HepG2 (cell line): ENCODE results near the gene TBC1D1. TPM values are rescaled to one million over a fixed set of nuclear protein-coding genes. Genes with fewer than 3 reads are reported as not detected.
A peak's percentile ranks its signal among the peaks of the same experiment; 100 is the strongest.

ENCODE experiments used
- ATF5 ChIP-seq: sonication (generic); formaldehyde crosslinking; IDR thresholded peaks from 2 replicates; pipeline ENCODE4 v1.4.0; 2020; ENCODE audit warnings: mild to moderate bottlenecking, low read depth, missing genetic modification reagents
- ELF1 ChIP-seq: sonication (generic); formaldehyde crosslinking; IDR thresholded peaks from 2 replicates; pipeline ENCODE4 v1.4.0; 2020; ENCODE audit warnings: missing genetic modification reagents
- FOXA3 ChIP-seq: IDR thresholded peaks from 2 replicates; pipeline ENCODE4 v1.6.1; 2016; ENCODE audit warnings: missing genetic modification reagents, missing compliant biosample characterization
- GABPA ChIP-seq, 2 experiments: IDR thresholded peaks; 2 replicates each; pipeline ENCODE4 v1.6.1; 2011 to 2016; ENCODE audit warnings: low read depth in 2 of 2, low read length in 1 of 2, missing biosample characterization in 1 of 2, missing genetic modification characterization in 1 of 2
- HNRNPH1 ChIP-seq: fragments of 200-400 bp; formaldehyde crosslinking; optimal IDR thresholded peaks from 2 replicates; pipeline ENCODE3; 2017; ENCODE audit warnings: mild to moderate bottlenecking, low read depth, low read length
- HNRNPLL ChIP-seq: fragments of 200-400 bp; formaldehyde crosslinking; IDR thresholded peaks from 2 replicates; pipeline ENCODE4 v1.6.1; 2017; ENCODE audit warnings: mild to moderate bottlenecking, low read depth, low read length; ENCODE audit not compliant: poor library complexity, severe bottlenecking
- JUND ChIP-seq: sonication (generic); formaldehyde crosslinking; IDR thresholded peaks from 2 replicates; pipeline ENCODE4 v1.8.0; 2022; ENCODE audit warnings: mild to moderate bottlenecking, missing genetic modification reagents
- KDM2A ChIP-seq: sonication (generic); formaldehyde crosslinking; IDR thresholded peaks from 2 replicates; pipeline ENCODE4 v1.4.0; 2020; ENCODE audit warnings: low read depth, missing genetic modification reagents, borderline replicate concordance
- KLF12 ChIP-seq: sonication (generic); formaldehyde crosslinking; IDR thresholded peaks from 2 replicates; pipeline ENCODE4 v1.4.0; 2020; ENCODE audit warnings: missing genetic modification reagents, borderline replicate concordance
- MTF2 ChIP-seq: sonication (generic); formaldehyde crosslinking; IDR thresholded peaks from 2 replicates; pipeline ENCODE4 v1.5.0; 2020; ENCODE audit warnings: missing genetic modification reagents, borderline replicate concordance
- NONO ChIP-seq, 2 experiments: fragments of 450-650 bp in 1 of 2; sonication (generic) in 1 of 2; formaldehyde crosslinking in 1 of 2; IDR thresholded peaks in 1 of 2; conservative IDR thresholded peaks in 1 of 2; 2 replicates each; pipeline versions ENCODE4 v1.6.1 to v1.8.0; 2017 to 2022; ENCODE audit warnings: mild to moderate bottlenecking in 1 of 2, missing genetic modification reagents in 1 of 2, moderate library complexity in 1 of 2
- PPARG ChIP-seq: conservative IDR thresholded peaks from 2 replicates; pipeline ENCODE4 v1.6.1; 2016; ENCODE audit warnings: missing biosample characterization, missing genetic modification reagents
- PTBP1 ChIP-seq: fragments of 200-400 bp; formaldehyde crosslinking; IDR thresholded peaks from 2 replicates; pipeline ENCODE4 v1.6.1; 2018; ENCODE audit warnings: low read length, low read depth; ENCODE audit not compliant: poor library complexity, severe bottlenecking
- RAD21 ChIP-seq: fragments of 450-650 bp; formaldehyde crosslinking; IDR thresholded peaks from 2 replicates; pipeline ENCODE4 v1.5.0; 2020; ENCODE audit warnings: mild to moderate bottlenecking
- RBFOX2 ChIP-seq: fragments of 200-400 bp; formaldehyde crosslinking; IDR thresholded peaks from 2 replicates; pipeline ENCODE4 v1.6.1; 2017; ENCODE audit warnings: low read depth, mild to moderate bottlenecking, low read length
- RBM39 ChIP-seq: fragments of 200-400 bp; formaldehyde crosslinking; IDR thresholded peaks from one replicate; pipeline ENCODE4 v1.6.1; 2018; ENCODE audit warnings: antibody characterized with exemption, mild to moderate bottlenecking, low read depth, low read length; ENCODE audit not compliant: poor library complexity, severe bottlenecking
- SCMH1 ChIP-seq: sonication (generic); formaldehyde crosslinking; IDR thresholded peaks from 2 replicates; pipeline ENCODE4 v1.9.0; 2021; ENCODE audit warnings: missing genetic modification reagents, mild to moderate bottlenecking, borderline replicate concordance
- SRF ChIP-seq: IDR thresholded peaks from 2 replicates; pipeline ENCODE4 v1.6.1; 2011; ENCODE audit warnings: mild to moderate bottlenecking, low read depth, low read length, moderate library complexity
- TOE1 ChIP-seq: sonication (generic); formaldehyde crosslinking; IDR thresholded peaks from 2 replicates; pipeline ENCODE4 v1.4.0; 2020; ENCODE audit warnings: mild to moderate bottlenecking, missing genetic modification reagents
- U2AF2 ChIP-seq: fragments of 200-400 bp; formaldehyde crosslinking; IDR thresholded peaks from 2 replicates; pipeline ENCODE4 v1.6.1; 2017; ENCODE audit warnings: low read depth, mild to moderate bottlenecking, low read length
- YEATS4 ChIP-seq: sonication (generic); formaldehyde crosslinking; IDR thresholded peaks from 2 replicates; pipeline ENCODE4 v1.4.0; 2020; ENCODE audit warnings: missing genetic modification reagents, borderline replicate concordance
- ZBTB21 ChIP-seq: sonication (generic); formaldehyde crosslinking; IDR thresholded peaks from 2 replicates; pipeline ENCODE4 v1.4.0; 2020; ENCODE audit warnings: missing genetic modification reagents
- ZNF160 ChIP-seq: sonication (generic); formaldehyde crosslinking; IDR thresholded peaks from 2 replicates; pipeline ENCODE4 v1.8.0; 2022; ENCODE audit warnings: mild to moderate bottlenecking, inconsistent platforms, missing genetic modification reagents
- ZNF296 ChIP-seq: sonication (generic); formaldehyde crosslinking; conservative IDR thresholded peaks from 2 replicates; pipeline ENCODE4 v1.5.0; 2020; ENCODE audit warnings: mild to moderate bottlenecking, missing genetic modification reagents
- ZNF546 ChIP-seq: sonication (generic); formaldehyde crosslinking; conservative IDR thresholded peaks from 2 replicates; pipeline ENCODE4 v1.8.1; 2023; ENCODE audit warnings: mild to moderate bottlenecking, missing genetic modification reagents
- ZNF598 ChIP-seq: sonication (generic); formaldehyde crosslinking; IDR thresholded peaks from 2 replicates; pipeline ENCODE4 v1.5.1; 2020; ENCODE audit warnings: mild to moderate bottlenecking, missing genetic modification reagents, borderline replicate concordance
- ZNF7 ChIP-seq: IDR thresholded peaks from 2 replicates; pipeline ENCODE4 v1.6.1; 2016; ENCODE audit warnings: missing biosample characterization, missing genetic modification reagents
- ZNF720 ChIP-seq: sonication (generic); formaldehyde crosslinking; IDR thresholded peaks from 2 replicates; pipeline ENCODE4 v1.4.0; 2020; ENCODE audit warnings: missing genetic modification reagents
- ZNF766 ChIP-seq: sonication (generic); formaldehyde crosslinking; IDR thresholded peaks from 2 replicates; pipeline ENCODE4 v1.5.0; 2020; ENCODE audit warnings: missing genetic modification reagents, borderline replicate concordance
- ZSCAN9 ChIP-seq: IDR thresholded peaks from 2 replicates; pipeline ENCODE4 v1.6.1; 2016; ENCODE audit warnings: borderline replicate concordance
- polyA plus RNA-seq, 8 experiments: library from polyadenylated mRNA; depleted of rRNA in 3 of 8; stranded (reverse) in 7 of 8; unstranded in 1 of 8; fragments of >200 nt; fragmentation: Illumina TruSeq in 4 of 8; extraction: Trizol in 4 of 8; gene quantifications; 2 replicates each; pipeline versions ENCODE4 v1.2.1 to v1.2.3, GENCODE V29; 2011 to 2016; ENCODE audit warnings: low read depth in 4 of 8, missing spikeins in 1 of 8, mixed read lengths in 1 of 8; ENCODE audit not compliant: insufficient read depth in 1 of 8
- total RNA-seq, 5 experiments: library from RNA; depleted of rRNA; stranded (reverse); fragments of >200 nt; fragmentation: Illumina TruSeq; extraction: Trizol; gene quantifications; 2 replicates each; pipeline ENCODE4 v1.2.3, GENCODE V29; 2016; ENCODE audit warnings: low read depth in 1 of 5
- TF ChIP-seq, protein P1 (sequence below): sonication (generic); formaldehyde crosslinking; IDR thresholded peaks from 2 replicates; pipeline ENCODE4 v1.4.0; 2020; ENCODE audit warnings: missing genetic modification reagents
- TF ChIP-seq, protein P2 (sequence below): IDR thresholded peaks from 2 replicates; pipeline ENCODE4 v1.6.1; 2016; ENCODE audit warnings: mild to moderate bottlenecking, missing biosample characterization, missing genetic modification reagents

Gene TBC1D1
- total and polyA plus RNA-seq, 2 of the 13 experiments (the other 11 are each of a cell fraction or from before 2014, with no cell fraction given) = 37.3 to 62.8 TPM

DNA sequence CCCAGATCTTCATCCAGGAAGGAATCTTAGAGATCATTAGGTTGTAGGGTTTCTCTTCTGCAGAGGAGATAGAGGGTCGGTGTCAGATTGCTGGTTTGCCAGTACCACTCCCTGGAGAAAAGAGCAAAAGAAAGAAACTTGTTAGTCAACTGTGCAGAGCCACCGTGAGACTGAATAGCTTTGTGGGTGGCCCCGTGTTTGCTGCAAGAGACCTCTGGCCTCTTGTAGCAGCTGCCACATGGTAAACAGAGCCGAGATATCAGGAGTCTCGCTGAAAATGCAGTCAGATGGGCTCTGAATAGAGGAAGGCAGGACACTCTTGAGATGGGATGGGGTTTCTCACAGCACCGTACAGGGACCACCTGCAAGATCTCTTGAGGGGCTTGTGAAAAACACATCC lies 219.0 kb downstream of the TBC1D1 start (continued):
- no peak for TF ChIP-seq KLF12 (CRISPR knock-in tag)
- TF ChIP-seq HNRNPH1 = no peak
- no peak for TF ChIP-seq ZNF296 (CRISPR knock-in tag)
- TF ChIP-seq ZNF720 (CRISPR knock-in tag) = no peak
- TF ChIP-seq, protein P1, sequence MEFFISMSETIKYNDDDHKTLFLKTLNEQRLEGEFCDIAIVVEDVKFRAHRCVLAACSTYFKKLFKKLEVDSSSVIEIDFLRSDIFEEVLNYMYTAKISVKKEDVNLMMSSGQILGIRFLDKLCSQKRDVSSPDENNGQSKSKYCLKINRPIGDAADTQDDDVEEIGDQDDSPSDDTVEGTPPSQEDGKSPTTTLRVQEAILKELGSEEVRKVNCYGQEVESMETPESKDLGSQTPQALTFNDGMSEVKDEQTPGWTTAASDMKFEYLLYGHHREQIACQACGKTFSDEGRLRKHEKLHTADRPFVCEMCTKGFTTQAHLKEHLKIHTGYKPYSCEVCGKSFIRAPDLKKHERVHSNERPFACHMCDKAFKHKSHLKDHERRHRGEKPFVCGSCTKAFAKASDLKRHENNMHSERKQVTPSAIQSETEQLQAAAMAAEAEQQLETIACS = no peak
- no peak for TF ChIP-seq ZSCAN9 (CRISPR knock-in tag)
- TF ChIP-seq ZNF598 (CRISPR knock-in tag) = no peak
- no peak for TF ChIP-seq RBFOX2
- TF ChIP-seq RBM39 = no peak
- peak; percentile 75 for TF ChIP-seq FOXA3 (CRISPR knock-in tag)
- no peak for TF ChIP-seq MTF2 (CRISPR knock-in tag)
- TF ChIP-seq HNRNPLL = no peak
- TF ChIP-seq NONO (IDR thresholded peaks at IDR 0.05) = no peak
- no peak for TF ChIP-seq NONO (CRISPR knock-in tag; conservative IDR thresholded peaks at IDR 0.05)
- TF ChIP-seq JUND = no peak
- TF ChIP-seq U2AF2 = no peak
- TF ChIP-seq YEATS4 = no peak; the same call in 1 of the 2 replicates
- TF ChIP-seq ZBTB21 = no peak
- TF ChIP-seq RAD21 (CRISPR knock-in tag) = no peak
- no peak for TF ChIP-seq ATF5 (CRISPR knock-in tag)
- 0 out of 2 replicates have a peak, but pooled peaks have one; percentile 38 for TF ChIP-seq ZNF160 (CRISPR knock-in tag)
- TF ChIP-seq ZNF7 (CRISPR knock-in tag) = no peak
- no peak for TF ChIP-seq SRF
- TF ChIP-seq SCMH1 (CRISPR knock-in tag) = no peak
- TF ChIP-seq TOE1 (CRISPR knock-in tag) = no peak
- TF ChIP-seq ZNF766 (CRISPR knock-in tag) = no peak
- TF ChIP-seq PPARG (CRISPR knock-in tag) = peak; percentile 33; the same call in 1 of the 2 replicates
- TF ChIP-seq GABPA (IDR thresholded peaks at IDR 0.05; ENCODE audit: low read depth, low read length) = no peak
- TF ChIP-seq GABPA (CRISPR knock-in tag; IDR thresholded peaks at IDR 0.05; ENCODE audit: low read depth) = no peak
- no peak for TF ChIP-seq ZNF546 (CRISPR knock-in tag)
- TF ChIP-seq PTBP1 = no peak
- TF ChIP-seq KDM2A (CRISPR knock-in tag) = no peak
- TF ChIP-seq, protein P2, sequence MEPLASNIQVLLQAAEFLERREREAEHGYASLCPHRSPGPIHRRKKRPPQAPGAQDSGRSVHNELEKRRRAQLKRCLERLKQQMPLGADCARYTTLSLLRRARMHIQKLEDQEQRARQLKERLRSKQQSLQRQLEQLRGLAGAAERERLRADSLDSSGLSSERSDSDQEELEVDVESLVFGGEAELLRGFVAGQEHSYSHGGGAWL (CRISPR knock-in tag) = no peak
- no peak for TF ChIP-seq ELF1
